Testis (tissue), 3 donors: ENCODE measurements around the gene ESYT2. TPM values are rescaled to one million over a fixed set of nuclear protein-coding genes. Genes with fewer than 3 reads are reported as not detected.
"Not testable (repeated sequence)": the region's sequence is repeated elsewhere in the genome, so short reads cannot be mapped to it uniquely, and the experiment has no call there.

ENCODE experiments used
- DNase-seq: peaks from one replicate; pipeline ENCODE4 v3.0.0-alpha.2; 2019
- H3K27ac ChIP-seq, 2 donors: fragments of 200-600 bp; sonication (generic); one replicate each; pipeline ENCODE4 v1.5.1; 2019
- H3K27me3 ChIP-seq: fragments of 200-600 bp; sonication (generic); one replicate; pipeline ENCODE4 v1.5.1; 2019
- H3K36me3 ChIP-seq: fragments of 200-600 bp; sonication (generic); one replicate; pipeline ENCODE4 v1.5.1; 2017; ENCODE audit warnings: low read depth; ENCODE audit errors: missing control alignments
- H3K4me1 ChIP-seq: fragments of 200-600 bp; sonication (generic); one replicate; pipeline ENCODE4 v1.5.1; 2019
- H3K4me3 ChIP-seq, 2 donors: fragments of 200-600 bp; sonication (generic); one replicate each; pipeline ENCODE4 v1.5.1; 2017 to 2019
- H3K9me3 ChIP-seq: fragments of 200-600 bp; sonication (generic); one replicate; pipeline ENCODE4 v1.5.1; 2017
- POLR2A ChIP-seq: fragments of 450-650 bp; IDR thresholded peaks from one replicate; pipeline ENCODE4 v1.6.1; 2017; ENCODE audit warnings: antibody characterized with exemption, mild to moderate bottlenecking, moderate library complexity
- WGBS, 2 donors: methylation state at CpG; one replicate each; pipeline ENCODE4 v1.1.5; 2018; 5-methylcytosine and 5-hydroxymethylcytosine counted together
- intact Hi-C: fragments of 100-400 bp; cut with DNase I; formaldehyde crosslinking; loops from one replicate; pipeline ENCODE4 v1.15.1; 2023; ENCODE audit warnings: low total_unique reads
- polyA plus RNA-seq: library from polyadenylated mRNA; stranded (reverse); fragments of 350-450 nt; fragmentation: Illumina TruSeq; extraction: RNeasy Lipid Tissue Mini Kit (QIAGEN cat#74804); gene quantifications from one replicate; pipeline ENCODE4 v1.2.3, GENCODE V29; 2014; ENCODE audit warnings: low read depth, low replicate concordance; ENCODE audit not compliant: insufficient read depth
- total RNA-seq, 2 donors: library from RNA; depleted of rRNA; stranded (reverse); fragments of >200 nt; gene quantifications; one replicate each; pipeline ENCODE4 v1.2.3, GENCODE V29; 2016
- TF ChIP-seq, protein P1 (sequence below), 3 experiments: fragments of 450-650 bp in 2 of 3; fragments of 200-600 bp in 1 of 3; sonication (generic) in 1 of 3; IDR thresholded peaks; one replicate each; pipeline ENCODE4 v1.5.1; 2016 to 2019; ENCODE audit warnings: antibody characterized with exemption in 3 of 3, mild to moderate bottlenecking in 2 of 3, moderate library complexity in 1 of 3

ESYT2 gene
- total and polyA plus RNA-seq, 3 donors from 2014 or later = 53.9 to 73.1 (median 61.1) TPM

DNA sequence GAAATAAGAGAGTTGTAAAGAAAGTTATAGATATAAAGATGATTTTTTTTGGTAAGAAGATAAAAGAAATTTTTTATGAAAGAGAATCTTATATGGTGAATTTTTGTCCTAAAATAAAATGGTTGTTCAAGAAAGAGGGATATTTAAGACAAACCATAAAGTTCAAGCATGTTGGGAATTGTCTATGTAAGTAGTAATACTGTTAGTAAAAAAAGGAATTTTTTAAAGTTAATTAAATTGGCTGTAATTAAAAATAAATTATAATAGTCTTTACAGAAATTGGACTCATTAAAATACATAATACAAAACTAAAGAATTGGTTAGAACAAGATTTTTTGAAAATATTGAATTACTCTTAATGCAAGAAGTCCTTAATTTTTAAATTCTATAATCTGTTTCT lies 17.0 kb upstream of the ESYT2 start:
- intact Hi-C loops = no loop called here

DNA sequence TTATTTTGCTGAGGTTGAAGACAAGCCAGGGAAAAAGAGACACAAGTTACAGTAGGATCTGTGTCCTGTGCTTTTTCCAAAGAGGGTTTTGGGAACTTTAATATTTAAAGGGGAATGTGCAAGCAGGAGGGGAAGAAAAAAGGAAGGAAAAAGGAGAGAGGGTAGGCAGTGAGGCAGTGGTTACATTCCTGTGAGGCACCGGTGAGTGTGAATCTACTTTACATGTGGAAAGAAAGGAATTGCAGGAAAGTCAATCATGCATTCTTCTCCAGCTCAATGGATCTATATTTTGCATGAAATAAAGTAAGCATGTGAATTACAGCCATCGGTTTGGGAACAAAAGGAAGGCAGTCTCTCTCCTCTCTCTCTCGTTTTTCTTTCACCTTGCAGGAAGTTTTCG lies 14.5 kb upstream of the ESYT2 start:
- 53 to 71% methylated on average over 4 of the region's 4 CpGs for WGBS, 2 donors
- H3K27ac ChIP-seq = no peak overlapping the region
- no peaks in the 10 kb centered on the region for H3K27me3 ChIP-seq
- H3K4me3 ChIP-seq = no peak overlapping the region
- no peaks in the 10 kb centered on the region for H3K4me1 ChIP-seq
- H3K9me3 ChIP-seq = no peaks in the 10 kb centered on the region
- no peak for DNase-seq
- TF ChIP-seq, protein P1, sequence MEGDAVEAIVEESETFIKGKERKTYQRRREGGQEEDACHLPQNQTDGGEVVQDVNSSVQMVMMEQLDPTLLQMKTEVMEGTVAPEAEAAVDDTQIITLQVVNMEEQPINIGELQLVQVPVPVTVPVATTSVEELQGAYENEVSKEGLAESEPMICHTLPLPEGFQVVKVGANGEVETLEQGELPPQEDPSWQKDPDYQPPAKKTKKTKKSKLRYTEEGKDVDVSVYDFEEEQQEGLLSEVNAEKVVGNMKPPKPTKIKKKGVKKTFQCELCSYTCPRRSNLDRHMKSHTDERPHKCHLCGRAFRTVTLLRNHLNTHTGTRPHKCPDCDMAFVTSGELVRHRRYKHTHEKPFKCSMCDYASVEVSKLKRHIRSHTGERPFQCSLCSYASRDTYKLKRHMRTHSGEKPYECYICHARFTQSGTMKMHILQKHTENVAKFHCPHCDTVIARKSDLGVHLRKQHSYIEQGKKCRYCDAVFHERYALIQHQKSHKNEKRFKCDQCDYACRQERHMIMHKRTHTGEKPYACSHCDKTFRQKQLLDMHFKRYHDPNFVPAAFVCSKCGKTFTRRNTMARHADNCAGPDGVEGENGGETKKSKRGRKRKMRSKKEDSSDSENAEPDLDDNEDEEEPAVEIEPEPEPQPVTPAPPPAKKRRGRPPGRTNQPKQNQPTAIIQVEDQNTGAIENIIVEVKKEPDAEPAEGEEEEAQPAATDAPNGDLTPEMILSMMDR (IDR thresholded peaks at IDR 0.05) = no peak
- no peak for TF ChIP-seq POLR2A
- intact Hi-C loops = no loop called here
- no peaks in the 10 kb centered on the region for H3K36me3 ChIP-seq

More for the DNA sequence above, 17.0 kb upstream of the ESYT2 start:
- H3K4me3 ChIP-seq = no peak overlapping the region
- no peaks in the 10 kb centered on the region for H3K4me1 ChIP-seq
- TF ChIP-seq POLR2A = no peak
- TF ChIP-seq, protein P1 (IDR thresholded peaks at IDR 0.05) = no peak
- no peaks in the 10 kb centered on the region for H3K9me3 ChIP-seq
- no peaks in the 10 kb centered on the region for H3K36me3 ChIP-seq
- no peaks in the 10 kb centered on the region for H3K27me3 ChIP-seq
- DNase-seq = no peak
- H3K27ac ChIP-seq = no peak overlapping the region

DNA sequence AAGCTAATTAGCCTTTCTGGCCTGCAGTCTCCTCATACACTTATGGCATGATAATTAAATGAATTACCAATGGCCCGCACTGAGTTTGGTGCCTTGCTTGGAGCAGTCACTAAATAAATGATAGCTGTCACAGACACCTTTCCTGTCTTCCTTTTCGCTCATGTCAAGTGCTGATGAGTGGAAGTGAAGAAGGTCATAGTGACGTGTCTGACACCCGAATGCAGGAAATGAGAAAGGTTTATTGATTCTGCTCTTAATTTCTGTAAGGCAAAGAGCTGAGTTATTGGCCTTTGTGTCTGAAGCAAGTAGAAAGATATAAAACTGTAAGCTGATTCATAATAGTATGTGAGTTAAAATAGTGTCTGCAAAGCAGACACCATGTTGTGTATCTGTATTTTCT lies 13.2 kb upstream of the ESYT2 start:
- Histone ChIP-seq H3K4me1 (no peaks in the 10 kb centered on the region), H3K27me3 (no peaks in the 10 kb centered on the region), H3K4me3 (no peak overlapping the region), H3K27ac (no peak overlapping the region), H3K9me3 (no peaks in the 10 kb centered on the region), H3K36me3 (no peaks in the 10 kb centered on the region)
- intact Hi-C loops = no loop called here
- 86 to 88% methylated on average over 4 of the region's 4 CpGs for WGBS, 2 donors
- TF ChIP-seq, protein P1 (IDR thresholded peaks at IDR 0.05) = no peak
- TF ChIP-seq POLR2A = no peak
- no peak for DNase-seq

DNA sequence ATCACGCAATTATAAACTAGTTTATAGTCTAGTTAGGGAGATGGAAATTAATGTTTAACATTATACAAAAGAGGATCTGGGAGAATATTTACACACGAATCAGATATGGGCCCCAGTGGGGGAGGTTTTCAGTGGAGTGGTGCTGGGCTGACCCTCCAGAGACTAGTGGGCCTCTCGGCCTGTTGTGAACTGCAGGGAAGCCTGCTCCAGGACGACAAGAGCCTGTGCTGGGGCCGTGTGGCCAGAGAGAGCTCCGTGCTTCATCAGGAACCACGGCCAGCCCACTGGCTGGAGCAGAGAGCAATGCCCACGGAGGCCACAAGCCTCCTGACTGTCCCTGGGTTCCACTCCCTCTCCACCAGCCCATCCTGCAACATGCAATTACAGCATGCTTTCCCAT lies 11.3 kb upstream of the ESYT2 start:
- Histone ChIP-seq H3K36me3 (no peaks in the 10 kb centered on the region), H3K27ac (no peak overlapping the region), H3K4me3 (no peak overlapping the region), H3K4me1 (no peaks in the 10 kb centered on the region), H3K27me3 (no peaks in the 10 kb centered on the region), H3K9me3 (no peaks in the 10 kb centered on the region)
- intact Hi-C loops = no loop called here
- DNase-seq = no peak
- TF ChIP-seq POLR2A = no peak
- TF ChIP-seq, protein P1 (IDR thresholded peaks at IDR 0.05) = no peak
- 82 to 87% methylated on average over 8 of the region's 8 CpGs for WGBS, 2 donors

DNA sequence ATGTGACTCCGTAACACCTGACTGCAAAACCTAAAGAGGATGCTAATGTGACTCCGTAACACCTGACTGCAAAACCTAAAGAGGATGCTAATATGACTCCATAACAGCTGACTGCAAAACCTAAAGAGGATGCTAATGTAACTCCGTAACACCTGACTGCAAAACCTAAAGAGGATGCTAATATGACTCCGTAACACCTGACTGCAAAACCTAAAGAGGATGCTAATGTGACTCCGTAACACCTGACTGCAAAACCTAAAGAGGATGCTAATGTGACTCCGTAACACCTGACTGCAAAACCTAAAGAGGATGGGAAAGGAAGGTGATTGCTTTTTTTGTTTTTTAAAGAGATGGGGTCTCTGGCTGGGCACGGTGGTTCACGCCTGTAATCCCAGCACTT lies 9.9 kb upstream of the ESYT2 start:
- whole genome bisulfite sequencing, 2 donors = 78 to 81% methylated on average over 8 of the region's 8 CpGs
- DNase-seq, H3K27ac ChIP-seq, H3K4me3 ChIP-seq, H3K27me3 ChIP-seq, H3K36me3 ChIP-seq, intact Hi-C loops, H3K9me3 ChIP-seq: not testable (repeated sequence)
- peaks cover 11% of the 10 kb centered on the region for H3K4me1 ChIP-seq
